HCT116 (cell line): ENCODE results near the gene FANK1. TPM values are rescaled to one million over a fixed set of nuclear protein-coding genes. Genes with fewer than 3 reads are reported as not detected.
"Not testable (repeated sequence)": the region's sequence is repeated elsewhere in the genome, so short reads cannot be mapped to it uniquely, and the experiment has no call there.

Source experiments
- ATAC-seq: fragments of 200-7000 bp; cut with Tn5 transposase; 2 replicates; pipeline ENCODE4 v1.9.1; 2020; ENCODE audit warnings: mild to moderate bottlenecking, moderate library complexity
- BruUV-seq: library from RNA; stranded (reverse); fragments of 400-500 nt; replicated peaks from 2 replicates; lab custom pipeline; 2021; lab: Mats Ljungman, UMichigan
- CTCF ChIA-PET: fragments of 300-600 bp; sonication (Branson Sonifier 250); formaldehyde crosslinking; loops from one replicate; lab custom pipeline; 2021; ENCODE audit warnings: antibody characterized with exemption; lab: Charles Lee
- POLR2A ChIA-PET: fragments of 300-600, 350-600 bp; sonication (Branson Sonifier 250); formaldehyde crosslinking; loops from one replicate; lab custom pipeline; 2021; ENCODE audit warnings: antibody characterized with exemption; lab: Charles Lee
- RAD21 ChIA-PET, 2 experiments: fragments of 300-600 bp; sonication (Branson Sonifier 250); formaldehyde crosslinking; loops; one replicate each; lab custom pipeline; 2023; ENCODE audit warnings: low total read pairs in 2 of 2; ENCODE audit not compliant: uncharacterized antibody in 2 of 2, unreplicated experiment in 2 of 2, low non-redundant PET in 1 of 2; lab: Charles Lee
- DNase-seq: peaks from one replicate; pipeline ENCODE4 v3.0.0-alpha.2; 2010; ENCODE audit warnings: low read depth, low spot score
- H2AFZ ChIP-seq: fragments of 200-600 bp; shearing (Covaris generic), sonication (generic); 2 replicates; pipeline ENCODE4 v1.6.1; 2017; ENCODE audit warnings: low read depth, mixed run types, mixed read lengths, antibody characterized with exemption, low read length; ENCODE audit not compliant: poor library complexity, severe bottlenecking
- H3K27ac ChIP-seq: 2 replicates; pipeline ENCODE4 v1.5.1; 2012; ENCODE audit warnings: low read depth, low read length
- H3K27me3 ChIP-seq: fragments of 200-600 bp; sonication (generic); 2 replicates; pipeline ENCODE4 v1.6.1; 2016; ENCODE audit warnings: mixed run types, low read length, mixed read lengths; ENCODE audit not compliant: insufficient read depth
- H3K36me3 ChIP-seq, 2 experiments: fragments of 200-500 bp in 1 of 2; fragments of 200-600 bp in 1 of 2; sonication (Bioruptor generic) in 1 of 2; sonication (generic) in 1 of 2; 2 replicates each; pipeline versions ENCODE4 v1.5.1 to v1.6.1; 2014 to 2016; ENCODE audit warnings: low read length in 2 of 2, inconsistent platforms in 1 of 2, mixed read lengths in 1 of 2, mixed run types in 1 of 2; ENCODE audit not compliant: insufficient read depth in 2 of 2, control insufficient read depth in 1 of 2
- H3K4me1 ChIP-seq, 2 experiments: fragments of 200-600 bp in 1 of 2; sonication (generic) in 1 of 2; 2 replicates each; pipeline versions ENCODE4 v1.5.1 to v1.6.1; 2012 to 2017; ENCODE audit warnings: low read length in 2 of 2, inconsistent platforms in 1 of 2, mild to moderate bottlenecking in 1 of 2, mixed read lengths in 1 of 2, mixed run types in 1 of 2, moderate library complexity in 1 of 2; ENCODE audit not compliant: insufficient read depth in 2 of 2, control insufficient read depth in 1 of 2
- H3K4me2 ChIP-seq: fragments of 200-600 bp; sonication (generic); 2 replicates; pipeline ENCODE4 v1.6.1; 2017; ENCODE audit warnings: mixed run types, low read length, mixed read lengths
- H3K4me3 ChIP-seq, 2 experiments: fragments of 200-600 bp in 1 of 2; sonication (generic) in 1 of 2; replicated peaks in 1 of 2; 2 replicates each; pipeline ENCODE4 v1.5.1; 2011 to 2016; ENCODE audit warnings: low read length in 2 of 2, control low read depth in 1 of 2, low read depth in 1 of 2, mild to moderate bottlenecking in 1 of 2, mixed read lengths in 1 of 2, mixed run types in 1 of 2
- H3K79me2 ChIP-seq: fragments of 200-600 bp; sonication (generic); 2 replicates; pipeline ENCODE4 v1.6.1; 2017; ENCODE audit warnings: mild to moderate bottlenecking, mixed run types, low read length, moderate library complexity, mixed read lengths; ENCODE audit not compliant: insufficient read depth
- H3K9ac ChIP-seq: fragments of 200-600 bp; sonication (generic); 2 replicates; pipeline ENCODE4 v1.6.1; 2016; ENCODE audit warnings: low read length, mixed read lengths
- H3K9me2 ChIP-seq: fragments of 200-600 bp; sonication (generic), shearing (Covaris generic); 2 replicates; pipeline ENCODE4 v1.6.1; 2017; ENCODE audit warnings: mixed run types, mild to moderate bottlenecking, moderate library complexity; ENCODE audit not compliant: insufficient read depth
- H3K9me3 ChIP-seq, 2 experiments: fragments of 200-500 bp in 1 of 2; fragments of 200-600 bp in 1 of 2; sonication (Bioruptor generic) in 1 of 2; sonication (generic) in 1 of 2; 2 replicates each; pipeline ENCODE4 v1.6.1; 2014 to 2017; ENCODE audit warnings: low read length in 2 of 2, mixed read lengths in 2 of 2, inconsistent platforms in 1 of 2, low read depth in 1 of 2, mild to moderate bottlenecking in 1 of 2, mixed run types in 1 of 2, moderate library complexity in 1 of 2; ENCODE audit not compliant: control insufficient read depth in 1 of 2, insufficient read depth in 1 of 2
- H4K20me1 ChIP-seq: fragments of 200-600 bp; sonication (generic), shearing (Covaris generic); 2 replicates; pipeline ENCODE4 v1.6.1; 2017; ENCODE audit warnings: mixed run types, mild to moderate bottlenecking, moderate library complexity; ENCODE audit not compliant: insufficient read depth
- CBX3 ChIP-seq: IDR thresholded peaks from 2 replicates; pipeline ENCODE4 v1.6.1; 2012; ENCODE audit warnings: low read depth
- EGR1 ChIP-seq: IDR thresholded peaks from 2 replicates; pipeline ENCODE4 v1.6.1; 2012; ENCODE audit warnings: low read depth
- FOSL1 ChIP-seq: IDR thresholded peaks from 2 replicates; pipeline ENCODE4 v1.6.1; 2012; ENCODE audit warnings: low read depth
- JUND ChIP-seq: IDR thresholded peaks from 2 replicates; pipeline ENCODE4 v1.6.1; 2012
- POLR2AphosphoS5 ChIP-seq: IDR thresholded peaks from 2 replicates; pipeline ENCODE4 v1.6.1; 2011; ENCODE audit warnings: mild to moderate bottlenecking, low read depth, low read length, moderate library complexity
- RAD21 ChIP-seq: IDR thresholded peaks from 2 replicates; pipeline ENCODE4 v1.6.1; 2012; ENCODE audit warnings: low read depth, mild to moderate bottlenecking
- SP1 ChIP-seq: IDR thresholded peaks from 2 replicates; pipeline ENCODE4 v1.6.1; 2012; ENCODE audit warnings: low read depth
- SRF ChIP-seq: IDR thresholded peaks from 2 replicates; pipeline ENCODE4 v1.6.1; 2012; ENCODE audit warnings: low read depth
- intact Hi-C: fragments of 100-400 bp; cut with micrococcal nuclease; formaldehyde crosslinking; loops from 2 replicates; pipeline ENCODE4 v1.10.0; 2022
- total RNA-seq: library from RNA; stranded (reverse); gene quantifications from one replicate; pipeline ENCODE4 v1.2.1, GENCODE V29; 2021; ENCODE audit not compliant: unreplicated experiment

FANK1 gene
- total RNA-seq, 1 experiment from 2014 or later: 5.4 TPM

DNA sequence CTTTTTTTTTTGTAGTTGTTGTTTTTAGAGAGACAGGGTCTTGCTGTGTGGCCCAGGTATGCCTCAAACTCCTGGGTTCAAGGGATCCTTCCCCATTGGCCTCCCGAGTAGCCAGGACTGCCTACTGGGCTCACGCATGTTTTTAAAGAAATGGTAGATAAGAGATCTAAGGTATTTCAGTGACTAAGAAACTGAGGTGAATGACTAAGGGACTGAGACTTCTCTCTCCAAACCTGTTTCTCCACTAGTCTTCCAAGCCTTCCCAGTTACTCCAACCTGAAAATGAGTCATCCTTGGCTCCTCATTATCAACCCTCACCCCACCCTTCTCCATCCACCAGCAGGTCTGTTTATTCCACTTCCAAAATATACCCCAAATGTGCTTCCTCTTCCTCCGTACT, 4.6 kb downstream of the FANK1 start:
- POLR2A ChIA-PET, H3K9me2 ChIP-seq, CTCF ChIA-PET, H4K20me1 ChIP-seq, intact Hi-C loops, H2AFZ ChIP-seq, H3K79me2 ChIP-seq, H3K27me3 ChIP-seq, RAD21 ChIA-PET, H3K36me3 ChIP-seq, H3K9me3 ChIP-seq, BruUV-seq: not testable (repeated sequence)
- H3K4me3 ChIP-seq: peak overlapping the region in 1 of 2 experiments; percentile 38; a peak in 2 of 4 replicates
- peak overlapping the region; percentile 74 for H3K4me2 ChIP-seq
- H3K9ac ChIP-seq: peak overlapping the region; percentile 30
- ATAC-seq (peak; percentile 82), DNase-seq (peak; percentile 94)
- TF ChIP-seq SRF (peak; percentile 65; the same call in 1 of the 2 replicates), SP1 (peak; percentile 92), POLR2AphosphoS5 (peak; percentile 32; the same call in 1 of the 2 replicates), FOSL1 (peak; percentile 96), JUND (peak; percentile 98), CBX3 (peak; percentile 96)
- H3K27ac ChIP-seq: peak overlapping the region; percentile 72
- H3K4me1 ChIP-seq: peaks cover 31 to 46% of the 10 kb centered on the region in 2 experiments

DNA sequence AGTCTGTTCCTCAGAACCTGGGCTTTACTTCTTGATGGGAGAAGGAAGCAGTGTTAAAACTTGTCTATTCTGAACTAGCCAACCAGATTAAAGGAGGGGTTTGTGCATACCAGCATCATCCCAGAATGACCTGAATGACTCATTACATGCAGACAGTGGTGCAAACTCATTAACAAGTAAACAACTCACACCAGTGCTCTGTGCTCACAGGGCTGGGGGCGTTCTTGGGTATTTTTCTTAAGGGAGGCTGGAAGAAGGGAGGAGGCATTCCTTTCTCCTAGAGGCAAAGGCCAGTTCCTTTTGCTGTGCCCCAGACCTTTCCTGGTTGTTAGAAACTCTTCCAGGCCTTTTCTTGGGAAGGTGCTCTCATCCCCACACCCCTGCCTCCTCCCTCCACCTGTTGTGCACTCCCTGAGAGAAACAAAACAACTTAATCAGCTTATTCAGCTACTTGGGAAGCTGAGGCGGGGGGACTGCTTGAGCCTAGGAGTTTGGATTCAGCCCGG, 6.8 kb downstream of the FANK1 start:
- RAD21 ChIA-PET, H3K27me3 ChIP-seq, H3K79me2 ChIP-seq, H3K9me2 ChIP-seq, CTCF ChIA-PET, POLR2A ChIA-PET, ATAC-seq, H3K9me3 ChIP-seq, intact Hi-C loops, H4K20me1 ChIP-seq, BruUV-seq, H3K36me3 ChIP-seq, H2AFZ ChIP-seq: not testable (repeated sequence)
- H3K27ac ChIP-seq: peak overlapping the region; percentile 41; the same call in 1 of the 2 replicates
- peak overlapping the region; percentile 56 for H3K4me2 ChIP-seq
- peak overlapping the region; percentile 7; the same call in 1 of the 2 replicates for H3K9ac ChIP-seq
- TF ChIP-seq EGR1 (0 out of 2 replicates have a peak, but pooled peaks have one; percentile 21), SP1 (peak; percentile 42; the same call in 1 of the 2 replicates), RAD21 (0 out of 2 replicates have a peak, but pooled peaks have one; percentile 3), JUND (peak; percentile 65), FOSL1 (peak; percentile 66)
- H3K4me1 ChIP-seq: peaks cover 31 to 41% of the 10 kb centered on the region in 2 experiments
- DNase-seq: peak; percentile 33
- H3K4me3 ChIP-seq: peak overlapping the region in 1 of 2 experiments; percentile 10; a peak in 1 of 4 replicates

DNA sequence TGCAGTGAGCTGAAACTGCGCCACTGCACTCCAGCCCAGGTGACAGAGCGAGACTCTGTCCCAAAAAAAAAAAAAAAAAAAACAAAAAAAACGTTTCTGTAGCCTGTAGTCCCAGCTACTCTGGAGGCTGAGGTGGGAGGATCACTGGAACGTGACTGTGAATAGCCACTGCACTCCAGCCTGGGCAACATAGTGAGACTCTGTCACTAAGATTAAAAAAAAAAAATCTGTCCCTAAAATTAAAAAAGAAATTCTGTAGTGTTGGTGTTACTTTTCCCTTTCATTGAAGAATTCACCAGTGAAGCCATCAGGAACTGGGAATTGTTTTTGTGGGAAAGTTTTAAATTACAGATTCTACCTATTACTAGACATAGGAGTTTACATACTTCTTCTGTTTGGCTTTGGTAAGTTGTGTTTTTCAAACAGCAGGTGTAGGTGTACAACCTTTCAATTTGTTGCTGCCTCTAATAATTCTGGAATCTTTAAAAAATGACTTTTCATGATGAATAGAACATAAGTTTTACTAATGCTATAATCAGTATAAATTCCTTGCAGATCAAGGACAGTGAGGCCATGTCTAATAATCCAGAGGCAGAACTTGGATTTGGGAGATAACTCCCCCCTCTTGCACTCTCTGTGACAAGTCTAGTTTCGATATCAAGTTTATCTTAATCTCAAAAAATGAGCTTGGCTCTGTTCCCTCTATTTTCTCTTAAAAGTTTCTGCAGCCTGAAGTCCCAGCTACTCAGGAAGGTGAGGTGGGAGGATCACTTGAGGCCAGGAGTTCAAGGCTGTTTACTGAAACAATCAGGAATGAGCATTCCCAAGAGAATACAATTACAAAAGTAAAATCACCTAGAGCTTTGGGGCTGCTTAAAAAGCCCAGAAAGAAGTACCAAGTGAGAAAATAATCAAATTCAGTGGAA, 9.0 kb downstream of the FANK1 start:
- H3K9ac ChIP-seq, RAD21 ChIA-PET, intact Hi-C loops, H3K9me2 ChIP-seq, H3K27me3 ChIP-seq, H3K9me3 ChIP-seq, H3K4me2 ChIP-seq, H3K4me3 ChIP-seq, DNase-seq, H3K79me2 ChIP-seq, H3K27ac ChIP-seq, H3K36me3 ChIP-seq, POLR2A ChIA-PET, H2AFZ ChIP-seq, BruUV-seq, H4K20me1 ChIP-seq, ATAC-seq: not testable (repeated sequence)
- H3K4me1 ChIP-seq: peaks cover 27 to 37% of the 10 kb centered on the region in 2 experiments
- CTCF ChIA-PET: interaction anchor here (1.0 kb wide), 1 partner anchor 29 kb away, joined by 4 read pairs; no protein-coding TSS in a partner anchor
